K562 (cell line): ENCODE data around the gene OBSCN. TPM values are rescaled to one million over a fixed set of nuclear protein-coding genes. Genes with fewer than 3 reads are reported as not detected.

ENCODE experiments used
- ARID1B ChIP-seq: fragments of 450-650 bp; IDR thresholded peaks from 2 replicates; pipeline ENCODE4 v1.6.1; 2016; ENCODE audit warnings: antibody characterized with exemption, mild to moderate bottlenecking, inconsistent platforms
- BCOR ChIP-seq: fragments of 450-650 bp; IDR thresholded peaks from 2 replicates; pipeline ENCODE4 v1.6.1; 2016
- BHLHE40 ChIP-seq: IDR thresholded peaks from 2 replicates; pipeline ENCODE4 v1.6.1; 2011; ENCODE audit warnings: low read length, improper control_type of control experiment
- DPF2 ChIP-seq: fragments of 450-650 bp; IDR thresholded peaks from 2 replicates; pipeline ENCODE4 v1.6.1; 2016
- EP300 ChIP-seq: IDR thresholded peaks from 2 replicates; pipeline ENCODE4 v1.6.1; 2012; ENCODE audit warnings: low read length, improper control_type of control experiment
- GATA2 ChIP-seq: sonication (generic); formaldehyde crosslinking; IDR thresholded peaks from 2 replicates; pipeline ENCODE4 v1.4.0; 2020; ENCODE audit warnings: mild to moderate bottlenecking, missing genetic modification reagents
- KLF16 ChIP-seq: IDR thresholded peaks from 2 replicates; pipeline ENCODE4 v1.6.1; 2016; ENCODE audit warnings: antibody characterized with exemption
- MYNN ChIP-seq, 2 experiments: sonication (generic); formaldehyde crosslinking in 1 of 2; IDR thresholded peaks; 2 replicates each; pipeline versions ENCODE4 v1.5.0 to v1.6.1; 2016 to 2020; ENCODE audit warnings: antibody characterized with exemption in 1 of 2, missing genetic modification reagents in 1 of 2
- NR2C1 ChIP-seq, 2 experiments: fragments of 450-650 bp; IDR thresholded peaks; 2 replicates each; pipeline ENCODE4 v1.6.1; 2017; ENCODE audit warnings: mild to moderate bottlenecking in 2 of 2, antibody characterized with exemption in 1 of 2, inconsistent platforms in 1 of 2, missing compliant biosample characterization in 1 of 2, missing genetic modification characterization in 1 of 2
- PHB2 ChIP-seq: fragments of 450-650 bp; IDR thresholded peaks from 2 replicates; pipeline ENCODE4 v1.6.1; 2017; ENCODE audit warnings: low read depth
- POLR2AphosphoS5 ChIP-seq: IDR thresholded peaks from 2 replicates; pipeline ENCODE4 v1.6.1; 2011; ENCODE audit warnings: mild to moderate bottlenecking, low read depth, low read length, moderate library complexity; ENCODE audit not compliant: control insufficient read depth, insufficient read depth
- RERE ChIP-seq: sonication (generic); formaldehyde crosslinking; IDR thresholded peaks from 2 replicates; pipeline ENCODE4 v1.8.0; 2023; ENCODE audit warnings: missing genetic modification reagents, mild to moderate bottlenecking, borderline replicate concordance
- RNF2 ChIP-seq: sonication (generic); IDR thresholded peaks from 2 replicates; pipeline ENCODE4 v1.6.1; 2016
- RUNX1 ChIP-seq: sonication (generic); IDR thresholded peaks from 2 replicates; pipeline ENCODE4 v1.6.1; 2016; ENCODE audit warnings: antibody characterized with exemption, low read depth
- SIN3A ChIP-seq, 2 experiments: fragments of 150-350 bp in 1 of 2; IDR thresholded peaks; 2 replicates each; pipeline ENCODE4 v1.6.1; 2011 to 2016; ENCODE audit warnings: borderline replicate concordance in 2 of 2, low read depth in 2 of 2, low read length in 2 of 2, mild to moderate bottlenecking in 2 of 2, moderate library complexity in 2 of 2; ENCODE audit not compliant: control insufficient read depth in 1 of 2
- SMAD4 ChIP-seq: fragments of 250-450 bp; sonication (Bioruptor Pico); conservative IDR thresholded peaks from 2 replicates; pipeline ENCODE4 v1.8.0; 2021; ENCODE audit warnings: inconsistent platforms, mild to moderate bottlenecking, moderate library complexity
- SMARCB1 ChIP-seq: IDR thresholded peaks from 2 replicates; pipeline ENCODE4 v1.6.1; 2011; ENCODE audit warnings: improper control_type of control experiment, low read depth; ENCODE audit not compliant: insufficient read length
- TBP ChIP-seq: optimal IDR thresholded peaks from 2 replicates; pipeline ENCODE3; 2011; ENCODE audit warnings: low read depth, low read length, improper control_type of control experiment
- TRIM24 ChIP-seq, 2 experiments: fragments of 450-650 bp; IDR thresholded peaks; 2 replicates each; pipeline ENCODE4 v1.6.1; 2016
- ZFP1 ChIP-seq: fragments of 450-650 bp; formaldehyde crosslinking; IDR thresholded peaks from 2 replicates; pipeline ENCODE4 v1.4.0; 2020; ENCODE audit warnings: mild to moderate bottlenecking, mixed read lengths
- ZKSCAN8 ChIP-seq: fragments of 200-800 bp; sonication (Bioruptor generic); IDR thresholded peaks from 2 replicates; pipeline ENCODE4 v1.6.1; 2016; ENCODE audit warnings: missing genetic modification characterization, missing compliant biosample characterization
- ZNF146 ChIP-seq: IDR thresholded peaks from one replicate; pipeline ENCODE4 v1.6.1; 2018; ENCODE audit warnings: missing compliant biosample characterization; ENCODE audit not compliant: unreplicated experiment
- ZNF239 ChIP-seq: fragments of 250-450 bp; sonication (Bioruptor Pico); IDR thresholded peaks from 2 replicates; pipeline ENCODE4 v1.4.0; 2020; ENCODE audit warnings: mild to moderate bottlenecking
- ZNF511 ChIP-seq: sonication (generic); formaldehyde crosslinking; IDR thresholded peaks from 2 replicates; pipeline ENCODE4 v1.8.0; 2022; ENCODE audit warnings: mild to moderate bottlenecking, missing genetic modification reagents
- polyA plus RNA-seq, 8 experiments: library from polyadenylated mRNA; depleted of rRNA in 4 of 8; stranded (reverse) in 5 of 8; unstranded in 3 of 8; fragments of >200 nt; fragmentation: Nextera tagmentation in 2 of 8; fragmentation: Illumina TruSeq in 1 of 8; extraction: Ambion mirVana in 2 of 8; extraction: Trizol in 1 of 8; gene quantifications; 2 replicates each; pipeline versions ENCODE4 v1.2.1 to v1.2.3, GENCODE V29; 2011 to 2014; ENCODE audit warnings: inconsistent platforms in 1 of 8, missing spikeins in 1 of 8
- total RNA-seq, 7 experiments: library from RNA; depleted of rRNA in 6 of 7; stranded (reverse); fragments of >200 nt in 6 of 7; fragmentation: Illumina TruSeq in 2 of 7; extraction: Trizol in 2 of 7; gene quantifications; 2 replicates each; pipeline versions ENCODE4 v1.2.1 to v1.2.3, GENCODE V29; 2011 to 2021; ENCODE audit warnings: low replicate concordance in 1 of 7

Gene OBSCN
- total and polyA plus RNA-seq, 9 of the 15 experiments (the other 6 are each of a cell fraction or from before 2014, with no cell fraction given): 0.18 to 19.7 (median 3.6) TPM

GRCh38 chr1:228289996-228290881 is 82.4 kb downstream of the OBSCN start (continued):
- TF ChIP-seq RERE (CRISPR knock-in tag) (no peak), KLF16 (peak; percentile 79), ZNF239 (CRISPR knock-in tag) (no peak), SMARCB1 (no peak), PHB2 (0 out of 2 replicates have a peak, but pooled peaks have one; percentile 38), DPF2 (peak; percentile 71), POLR2AphosphoS5 (peak; percentile 87), TBP (no peak), ARID1B (peak; percentile 90), GATA2 (CRISPR knock-in tag) (peak; percentile 83), ZKSCAN8 (CRISPR knock-in tag) (peak; percentile 48; the same call in 1 of the 2 replicates), NR2C1 (IDR thresholded peaks at IDR 0.05) (no peak), NR2C1 (tag; IDR thresholded peaks at IDR 0.05) (peak; percentile 33; the same call in 1 of the 2 replicates), RUNX1 (peak; percentile 51; the same call in 1 of the 2 replicates), RNF2 (peak; percentile 73; the same call in 1 of the 2 replicates), TRIM24 (IDR thresholded peaks at IDR 0.05) (peak; percentile 95 to 96), SMAD4 (CRISPR knock-in tag) (peak; percentile 91), BCOR (peak; percentile 55; the same call in 1 of the 2 replicates), EP300 (peak; percentile 87), BHLHE40 (peak; percentile 77; the same call in 1 of the 2 replicates), MYNN (IDR thresholded peaks at IDR 0.05) (peak; percentile 42; the same call in 1 of the 2 replicates), MYNN (CRISPR knock-in tag; IDR thresholded peaks at IDR 0.05) (no peak), ZNF146 (CRISPR knock-in tag) (no peak), ZFP1 (CRISPR knock-in tag) (no peak), ZNF511 (0 out of 2 replicates have a peak, but pooled peaks have one; percentile 32), SIN3A (IDR thresholded peaks at IDR 0.05; ENCODE audit: borderline replicate concordance in 2 of 2, control insufficient read depth in 1 of 2, low read depth in 2 of 2, low read length in 2 of 2) (no peak)
